HS-27A (cell line): ENCODE measurements around the gene CFAP43.

ENCODE experiments used
- DNase-seq: peaks from one replicate; pipeline ENCODE4 v3.0.0-alpha.2; 2012; ENCODE audit warnings: low read depth, missing footprints

Gene CFAP43

GRCh38 chr10:104128214-104128613 lies 104.0 kb downstream of the CFAP43 start:
- no peak for DNase-seq

DNA sequence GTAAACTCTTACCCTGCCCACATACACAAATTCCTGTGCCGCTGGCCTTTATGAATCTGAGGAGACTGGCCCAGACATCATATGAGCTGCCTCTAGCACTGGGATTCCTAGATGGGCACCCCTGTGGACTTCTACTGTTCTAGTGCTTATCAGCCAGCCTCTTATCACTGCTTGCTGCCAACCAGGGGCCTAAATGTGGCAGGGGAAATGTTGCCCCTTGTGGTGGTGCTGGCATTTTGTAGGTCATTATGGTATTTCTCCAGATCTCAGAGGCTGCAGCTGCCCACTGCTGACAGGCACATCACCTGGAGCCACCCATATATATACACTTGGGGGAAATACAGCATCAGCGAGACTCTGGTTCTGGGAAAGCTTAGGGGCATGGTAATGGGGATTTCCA lies 104.8 kb downstream of the CFAP43 start:
- DNase-seq = no peak

GRCh38 chr10:104123397-104123796 lies 108.8 kb downstream of the CFAP43 start:
- DNase-seq = no peak

DNA sequence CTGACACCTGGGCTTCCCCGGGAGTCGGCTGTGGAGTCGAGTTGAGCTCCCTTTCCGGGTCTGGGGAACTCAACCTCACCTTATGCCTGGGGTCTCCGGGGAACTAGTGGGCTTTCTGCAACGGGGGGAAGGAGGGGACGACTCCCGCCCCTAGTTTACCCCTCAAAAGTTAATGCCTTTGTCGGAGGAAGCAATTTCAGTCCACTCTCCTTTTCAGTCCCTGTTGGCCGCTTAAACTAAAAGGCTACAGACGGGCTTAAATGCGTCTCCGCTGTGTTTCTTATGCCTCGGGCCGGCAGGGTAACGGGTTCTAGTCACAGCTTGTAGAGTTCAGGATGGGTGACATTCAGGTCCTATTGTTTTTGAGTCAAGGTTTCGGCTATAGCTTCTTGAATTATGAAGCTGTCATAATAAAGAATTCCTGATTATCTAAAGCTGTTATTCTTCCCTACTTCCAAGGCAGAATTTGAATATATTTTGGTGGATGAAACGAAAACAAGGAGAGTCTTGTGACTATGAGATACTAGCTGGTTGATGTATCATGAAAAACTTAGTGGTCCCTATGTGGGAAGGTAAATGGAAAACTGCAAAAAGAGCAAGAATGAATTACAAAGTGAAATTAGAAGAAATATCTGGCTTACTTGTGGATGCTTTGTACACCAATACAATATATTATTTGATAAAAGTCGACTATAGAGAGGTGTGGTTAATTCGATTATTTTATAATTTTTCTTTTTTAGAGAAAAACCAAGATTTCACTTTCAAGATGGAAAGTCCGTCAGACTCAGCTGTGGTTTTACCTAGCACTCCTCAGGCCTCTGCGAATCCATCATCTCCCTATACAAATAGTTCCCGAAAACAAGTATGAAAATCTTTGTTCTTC lies 109.7 kb downstream of the CFAP43 start:
- no peak for DNase-seq

DNA sequence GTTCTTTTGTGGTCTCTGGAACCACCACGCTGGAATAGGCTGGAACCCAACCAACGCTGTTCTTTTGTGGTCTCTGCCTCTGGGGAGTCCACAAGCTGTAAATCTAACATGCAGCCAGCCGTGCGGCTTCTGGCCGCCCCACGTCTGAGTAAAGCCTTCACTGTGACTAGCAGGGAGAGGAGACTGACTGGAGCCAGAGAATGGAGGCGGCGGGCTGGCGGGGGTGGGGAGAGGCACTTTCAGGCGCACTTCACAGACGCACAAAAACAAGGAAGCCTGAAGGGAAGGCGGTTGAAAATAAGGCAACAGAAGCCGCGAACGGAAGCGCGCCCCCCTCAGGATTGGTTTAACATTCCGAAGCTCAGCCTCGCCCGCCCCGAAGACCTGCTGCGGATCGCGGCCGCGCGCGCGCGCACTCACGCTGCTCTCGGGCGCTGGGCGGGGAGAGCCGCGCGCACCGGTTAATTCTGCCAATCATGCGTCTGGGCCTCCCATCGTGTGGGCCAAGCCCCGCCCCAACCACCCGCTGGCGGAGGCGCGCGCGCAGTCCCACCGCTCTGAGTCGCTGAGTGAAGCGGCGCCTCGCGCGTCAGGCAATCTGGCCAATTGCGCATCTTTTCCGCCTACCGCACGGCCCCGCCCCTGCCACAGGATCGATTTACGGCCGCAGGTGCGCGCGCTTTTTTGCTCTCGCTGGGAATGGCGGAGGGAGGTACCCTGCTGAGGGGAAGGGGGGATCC lies 110.5 kb downstream of the CFAP43 start, which contains the start of gene SFR1:
Gene SFR1, plus strand, starts transcription at position 687 of the 740 bp plus-strand sequence. Its CDS starts 13 bp downstream, at position 700.
- peak; percentile 80 for DNase-seq

- no peak for DNase-seq
Observed at GRCh38 chr10:104120903-104121484, 111.2 kb downstream of the CFAP43 start.

GRCh38 chr10:104120512-104120902 lies 111.7 kb downstream of the CFAP43 start:
- DNase-seq = no peak

DNA sequence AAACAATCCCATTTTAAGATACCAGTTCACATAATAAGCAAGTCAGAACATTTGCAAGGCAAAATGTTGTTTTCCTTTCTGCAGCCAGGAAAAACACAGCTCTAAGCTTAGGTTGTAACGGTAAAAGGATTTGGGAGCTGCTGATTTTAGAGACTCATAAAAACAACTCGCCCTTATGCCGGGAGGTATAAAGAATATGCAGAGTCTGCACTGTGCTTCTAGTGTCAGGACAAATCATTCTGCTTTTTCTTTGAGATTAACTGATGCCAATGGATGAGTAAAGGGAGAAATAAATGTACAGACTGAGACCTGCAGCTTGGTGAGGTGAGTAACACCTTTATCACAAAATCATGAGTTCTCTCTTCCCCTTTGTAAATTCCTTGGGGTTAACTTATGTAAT lies 112.2 kb downstream of the CFAP43 start:
- no peak for DNase-seq

- no peak for DNase-seq
Observed at GRCh38 chr10:104117839-104118323, 114.3 kb downstream of the CFAP43 start.

GRCh38 chr10:104113376-104113956 lies 118.7 kb downstream of the CFAP43 start:
- DNase-seq = no peak

DNA sequence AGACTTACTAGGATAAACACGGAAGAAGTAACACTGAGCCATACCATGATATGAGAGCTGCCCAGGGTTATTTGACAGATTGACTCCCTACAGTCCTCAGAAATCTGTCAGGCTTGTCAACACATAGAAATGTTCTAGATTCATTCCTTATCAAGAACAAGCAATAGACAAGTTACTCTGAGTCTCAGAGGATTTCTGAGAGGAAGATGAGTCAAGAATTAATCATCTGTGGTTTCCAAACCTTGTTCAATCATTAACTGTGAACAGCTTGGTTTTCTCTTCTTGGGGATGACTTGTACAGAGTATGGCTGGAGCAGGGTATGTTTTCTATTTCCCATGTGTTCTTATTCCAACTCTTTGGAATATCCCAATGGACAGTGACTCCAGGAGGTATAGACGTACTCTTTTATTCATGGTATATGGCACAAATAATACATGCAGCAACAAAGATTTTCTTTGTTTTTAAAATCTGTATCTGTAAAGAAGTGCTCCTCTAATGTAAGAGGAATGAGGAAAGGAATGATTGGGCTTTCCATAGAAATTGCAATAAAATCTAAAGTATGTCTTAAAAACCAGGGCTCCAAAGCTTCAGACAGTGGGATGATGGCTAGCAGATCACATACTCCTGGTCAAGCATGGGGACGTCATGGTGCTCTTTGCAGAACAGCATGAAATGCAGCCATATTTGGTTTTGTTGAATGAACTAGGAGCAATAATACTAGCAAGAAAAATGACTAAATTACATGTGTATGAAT lies 122.1 kb downstream of the CFAP43 start:
- DNase-seq = no peak

- DNase-seq = no peak
Observed at GRCh38 chr10:104104926-104105325, 127.2 kb downstream of the CFAP43 start.

GRCh38 chr10:104104418-104104817 lies 127.7 kb downstream of the CFAP43 start:
- no peak for DNase-seq

DNA sequence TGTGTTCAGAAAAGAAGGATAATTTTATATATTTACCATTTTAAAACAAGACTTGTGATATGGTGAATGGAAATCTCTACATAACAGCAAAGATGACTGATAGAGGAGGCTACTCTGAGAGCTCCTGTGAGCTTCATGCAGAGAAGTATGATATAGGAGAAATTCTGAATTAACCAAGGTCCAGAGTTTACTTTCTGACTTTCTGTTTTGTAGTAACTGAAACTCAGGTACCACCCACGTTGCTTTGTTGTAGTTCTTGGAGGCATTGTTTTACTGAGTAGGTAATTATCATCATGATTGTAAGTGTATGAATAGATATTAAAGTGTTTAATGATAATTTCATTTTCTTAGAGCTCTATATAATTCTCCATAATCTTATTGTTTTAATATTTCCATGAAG lies 128.2 kb downstream of the CFAP43 start:
- no peak for DNase-seq

- no peak for DNase-seq
Observed at GRCh38 chr10:104101902-104102301, 130.3 kb downstream of the CFAP43 start.

DNA sequence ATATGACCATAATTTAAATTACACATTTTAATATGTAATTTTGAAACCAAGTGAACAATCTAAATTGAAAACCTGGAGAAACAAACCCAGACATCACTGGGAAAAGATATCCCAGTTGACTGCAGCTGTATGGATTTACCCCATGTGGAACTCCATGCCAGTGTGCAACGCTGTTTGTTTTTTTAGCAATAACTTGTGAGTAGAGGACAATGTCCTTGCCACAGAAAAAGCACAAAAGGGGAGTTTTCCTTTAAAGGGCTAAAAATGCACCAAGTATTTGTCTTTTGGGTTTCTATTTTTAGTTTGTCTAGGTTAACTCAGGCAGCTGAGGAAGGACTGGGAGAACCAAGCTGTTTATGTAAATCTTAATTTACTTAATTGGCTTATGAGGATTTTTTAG lies 131.4 kb downstream of the CFAP43 start:
- no peak for DNase-seq

DNA sequence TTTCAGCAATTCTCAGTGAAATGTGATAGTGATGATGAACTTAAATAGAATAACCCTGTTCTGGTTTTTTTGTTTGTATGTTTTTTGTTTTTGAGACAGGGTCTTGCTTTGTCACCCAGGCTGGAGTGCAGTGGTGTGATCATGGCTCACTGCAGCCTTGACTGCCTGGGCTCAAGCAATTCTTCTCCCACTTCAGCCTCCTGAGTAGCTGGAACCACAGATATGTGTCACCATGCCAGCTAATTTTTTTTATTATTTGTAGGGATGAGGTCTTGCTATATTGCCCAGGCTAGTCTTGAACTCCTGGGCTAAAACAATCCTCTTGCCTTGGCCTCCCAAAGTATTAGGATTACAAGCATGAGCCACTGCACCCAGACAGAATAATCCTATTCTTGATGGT lies 132.2 kb downstream of the CFAP43 start:
- DNase-seq = no peak

DNA sequence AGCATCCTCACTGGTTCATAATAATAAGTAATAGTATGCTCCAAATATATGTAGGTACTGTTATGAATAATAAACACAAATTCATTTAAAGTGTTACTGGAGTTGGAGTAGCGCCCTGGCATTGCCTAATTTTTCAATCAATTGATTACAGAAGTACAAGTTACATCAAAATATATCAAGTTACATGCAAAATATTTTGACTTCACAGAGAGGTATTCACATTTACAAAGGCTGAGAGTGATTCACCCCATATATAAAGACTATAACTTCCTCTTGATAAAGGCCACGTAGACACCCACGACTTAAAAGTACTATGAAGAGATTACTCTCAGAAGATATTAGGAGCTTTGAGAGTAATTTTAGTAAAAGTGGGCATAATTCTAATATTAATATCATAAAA lies 132.9 kb downstream of the CFAP43 start:
- no peak for DNase-seq

DNA sequence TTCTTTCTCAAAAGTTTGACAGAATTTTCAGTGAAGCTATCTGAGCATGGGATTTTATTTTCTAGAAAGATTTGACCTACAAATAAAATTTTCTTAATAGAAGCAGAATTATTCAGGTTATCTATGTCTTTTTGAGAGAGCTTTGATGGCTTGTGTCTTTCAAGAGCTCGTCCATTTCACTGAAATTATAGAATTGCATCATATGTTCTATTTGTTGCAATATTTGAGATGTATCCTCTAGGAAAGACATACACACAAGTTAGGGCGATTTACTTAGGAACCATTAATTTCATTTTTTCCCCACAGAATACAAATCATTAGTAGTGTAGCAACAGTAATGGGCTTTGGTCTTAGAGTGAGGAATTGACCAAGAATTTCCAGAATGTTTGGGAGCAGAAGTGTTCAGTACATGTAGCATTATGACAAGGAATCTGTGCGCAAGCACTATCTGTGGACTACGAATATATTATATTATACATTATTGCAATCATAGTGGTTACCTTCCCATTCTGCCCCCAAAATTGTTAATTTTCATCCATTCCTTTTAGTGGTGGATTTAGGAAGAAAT lies 133.7 kb downstream of the CFAP43 start:
- no peak for DNase-seq

GRCh38 chr10:104096692-104097091 lies 135.5 kb downstream of the CFAP43 start:
- no peak for DNase-seq

- no peak for DNase-seq
Observed at GRCh38 chr10:104092749-104093148, 139.4 kb downstream of the CFAP43 start.
